GM12875 (cell line): ENCODE measurements around the gene MORF4L1.
A peak's percentile ranks its signal among the peaks of the same experiment; 100 is the strongest.

ENCODE experiments used
- H3K4me3 ChIP-seq: one replicate; pipeline ENCODE4 v1.5.1; 2011; ENCODE audit warnings: low read depth, low read length, control low read depth
- CTCF ChIP-seq: IDR thresholded peaks from 2 replicates; pipeline ENCODE4 v1.5.1; 2011; ENCODE audit warnings: low read depth, mild to moderate bottlenecking, control low read depth, inconsistent platforms, low read length, moderate library complexity, borderline replicate concordance; ENCODE audit not compliant: insufficient read depth

Gene MORF4L1

GRCh38 chr15:78872155-78872971, at the start of gene MORF4L1:
TSS of gene MORF4L1 (plus strand) at chr15:78872890. CDS start at chr15:78873018, 128 bp downstream.
- peak within 1 kb of the TSS; percentile 99 for H3K4me3 ChIP-seq
- TF ChIP-seq CTCF = no peak

- TF ChIP-seq CTCF = no peak
- no peak overlapping the region for H3K4me3 ChIP-seq
Observed at GRCh38 chr15:78828920-78829319, 43.8 kb upstream of the MORF4L1 start.

- no peak overlapping the region for H3K4me3 ChIP-seq
- TF ChIP-seq CTCF = no peak
Observed at GRCh38 chr15:78830514-78831228, 42.0 kb upstream of the MORF4L1 start.

- no peak overlapping the region for H3K4me3 ChIP-seq
- no peak for TF ChIP-seq CTCF
Observed at GRCh38 chr15:78831229-78832207, 41.2 kb upstream of the MORF4L1 start.

GRCh38 chr15:78836333-78836732, 36.4 kb upstream of the MORF4L1 start:
- no peak overlapping the region for H3K4me3 ChIP-seq
- TF ChIP-seq CTCF = no peak

- no peak for TF ChIP-seq CTCF
Observed at GRCh38 chr15:78837131-78837530, 35.6 kb upstream of the MORF4L1 start.

More at GRCh38 chr15:78837131-78837530, 35.6 kb upstream of the MORF4L1 start:
- no peak overlapping the region for H3K4me3 ChIP-seq
